GM12878 (cell line): Measurements from ENCODE around the gene TBC1D5. TPM values are rescaled to one million over a fixed set of nuclear protein-coding genes. Genes with fewer than 3 reads are reported as not detected.
A peak's percentile ranks its signal among the peaks of the same experiment; 100 is the strongest.

Source experiments
- ATAC-seq: fragments of 200-7000 bp; cut with Tn5 transposase; 3 replicates; pipeline ENCODE4 v1.9.1; 2020; ENCODE audit warnings: mild to moderate bottlenecking, moderate library complexity
- BruUV-seq: library from RNA; stranded (reverse); fragments of 400-500 nt; replicated peaks from 2 replicates; lab custom pipeline; 2021; lab: Mats Ljungman, UMichigan
- CTCF ChIA-PET: fragments of 300-600 bp; sonication (Branson Sonifier 250); formaldehyde crosslinking; extraction: SDS; loops from one replicate; lab custom pipeline; 2021; ENCODE audit warnings: inconsistent platforms; lab: Yijun Ruan, JAX
- POLR2A ChIA-PET: fragments of 350-600 bp; formaldehyde crosslinking; extraction: SDS; loops from one replicate; lab custom pipeline; 2021; ENCODE audit warnings: inconsistent platforms; lab: Charles Lee
- RAD21 ChIA-PET: fragments of 300-600 bp; sonication (Branson Sonifier 250); formaldehyde crosslinking; loops from one replicate; lab custom pipeline; 2023; ENCODE audit warnings: antibody characterized with exemption; ENCODE audit not compliant: unreplicated experiment; lab: Charles Lee
- SMC1A ChIA-PET: fragments of 300-600 bp; sonication (Branson Sonifier 250); formaldehyde crosslinking; loops from one replicate; lab custom pipeline; 2023; ENCODE audit not compliant: unreplicated experiment, uncharacterized antibody; lab: Charles Lee
- DNase-seq: peaks from one replicate; pipeline ENCODE4 v3.0.0-alpha.2; 2011; ENCODE audit warnings: low read depth, low spot score
- FAIRE-seq: peaks from 3 replicates; lab custom pipeline; 2011; peaks lifted over from hg19 to GRCh38; lab: Jason Lieb, UNC
- H2AFZ ChIP-seq: 2 replicates; pipeline ENCODE4 v1.6.0; 2011; ENCODE audit warnings: low read depth, low read length, control low read depth; ENCODE audit not compliant: control insufficient read depth
- H3K27ac ChIP-seq: 2 replicates; pipeline ENCODE4 v1.5.1; 2011; ENCODE audit warnings: control low read depth; ENCODE audit not compliant: control insufficient read depth, insufficient read depth
- H3K27me3 ChIP-seq, 2 experiments: replicated peaks in 1 of 2; 2 replicates each; pipeline versions ENCODE4 v1.6.0 to v1.6.1; 2011; ENCODE audit warnings: low read length in 1 of 2; ENCODE audit not compliant: control insufficient read depth in 2 of 2, insufficient read depth in 2 of 2
- H3K36me3 ChIP-seq, 2 experiments: 2 replicates each; pipeline ENCODE4 v1.5.1; 2011; ENCODE audit warnings: low read length in 1 of 2; ENCODE audit not compliant: control insufficient read depth in 2 of 2, insufficient read depth in 2 of 2
- H3K4me1 ChIP-seq: 2 replicates; pipeline ENCODE4 v1.6.1; 2011; ENCODE audit warnings: mild to moderate bottlenecking, low read length, moderate library complexity, mixed read lengths; ENCODE audit not compliant: control insufficient read depth, insufficient read depth
- H3K4me2 ChIP-seq: 2 replicates; pipeline ENCODE4 v1.6.0; 2011; ENCODE audit warnings: control low read depth; ENCODE audit not compliant: control insufficient read depth, insufficient read depth
- H3K4me3 ChIP-seq: fragments of 200-600 bp; sonication (generic); 2 replicates; pipeline ENCODE4 v1.5.1; 2016
- H3K79me2 ChIP-seq: 2 replicates; pipeline ENCODE4 v1.6.0; 2011; ENCODE audit warnings: low read length; ENCODE audit not compliant: control insufficient read depth, insufficient read depth
- H3K9ac ChIP-seq: 2 replicates; pipeline ENCODE4 v1.8.0; 2011; ENCODE audit warnings: low read length, control low read depth, mixed read lengths; ENCODE audit not compliant: control insufficient read depth, insufficient read depth
- H3K9me3 ChIP-seq: replicated peaks from 3 replicates; pipeline ENCODE4 v1.5.1; 2011; ENCODE audit warnings: mild to moderate bottlenecking, low read length; ENCODE audit not compliant: control insufficient read depth, insufficient read depth
- H4K20me1 ChIP-seq: 2 replicates; pipeline ENCODE4 v1.6.0; 2011; ENCODE audit not compliant: control insufficient read depth, insufficient read depth
- CBX3 ChIP-seq: fragments of 200-600 bp; sonication (generic); IDR thresholded peaks from 2 replicates; pipeline ENCODE4 v1.6.1; 2016; ENCODE audit warnings: low read depth, borderline replicate concordance
- FOXK2 ChIP-seq: fragments of 450-650 bp; IDR thresholded peaks from 2 replicates; pipeline ENCODE4 v1.6.1; 2017; ENCODE audit warnings: mild to moderate bottlenecking, moderate library complexity
- HDGF ChIP-seq: fragments of 450-650 bp; IDR thresholded peaks from 2 replicates; pipeline ENCODE4 v1.6.1; 2016; ENCODE audit warnings: antibody characterized with exemption
- MEF2A ChIP-seq: IDR thresholded peaks from 2 replicates; pipeline ENCODE4 v1.6.1; 2011; ENCODE audit warnings: low read depth, mild to moderate bottlenecking, low read length, moderate library complexity; ENCODE audit not compliant: insufficient read depth
- NR2C2 ChIP-seq: IDR thresholded peaks from 2 replicates; pipeline ENCODE4 v1.6.1; 2011; ENCODE audit warnings: borderline replicate concordance, low read depth; ENCODE audit not compliant: control insufficient read depth, insufficient read length
- RAD21 ChIP-seq: IDR thresholded peaks from 2 replicates; pipeline ENCODE4 v1.6.1; 2011; ENCODE audit warnings: mild to moderate bottlenecking, low read depth, low read length, moderate library complexity; ENCODE audit not compliant: insufficient read depth
- SMAD1 ChIP-seq: fragments of 450-650 bp; IDR thresholded peaks from 2 replicates; pipeline ENCODE4 v1.6.1; 2018; ENCODE audit warnings: mild to moderate bottlenecking, low read depth; ENCODE audit not compliant: partially characterized antibody
- SMARCA5 ChIP-seq: fragments of 450-650 bp; IDR thresholded peaks from 2 replicates; pipeline ENCODE4 v1.6.1; 2017; ENCODE audit warnings: mild to moderate bottlenecking
- SMC3 ChIP-seq: IDR thresholded peaks from 2 replicates; pipeline ENCODE4 v1.6.1; 2011; ENCODE audit warnings: low read length, improper control_type of control experiment, borderline replicate concordance
- SP1 ChIP-seq: IDR thresholded peaks from one replicate; pipeline ENCODE4 v1.6.1; 2011; ENCODE audit warnings: low read depth, low read length
- ZNF274 ChIP-seq: IDR thresholded peaks from one replicate; pipeline ENCODE4 v1.8.0; 2011; ENCODE audit not compliant: insufficient read length, insufficient read depth
- WGBS: methylation state at CpG from one replicate; pipeline ENCODE4 v1.1.6; 2016; ENCODE audit warnings: low lambda C conversion rate; ENCODE audit not compliant: insufficient replicate concordance, insufficient coverage; ENCODE audit errors: missing lambda C conversion rate; 5-methylcytosine and 5-hydroxymethylcytosine counted together
- in situ Hi-C: fragments of 300-500 bp; cut with MboI; formaldehyde crosslinking; loops from 9 replicates; pipeline ENCODE4 v1.14.3; 2018; ENCODE audit warnings: mixed read lengths
- intact Hi-C: fragments of 100-400 bp; cut with micrococcal nuclease; formaldehyde crosslinking; loops from one replicate; pipeline ENCODE4 v1.14.2; 2022; ENCODE audit not compliant: unreplicated experiment
- polyA plus RNA-seq, 11 experiments: library from polyadenylated mRNA; depleted of rRNA in 4 of 11; unstranded in 6 of 11; stranded (reverse) in 5 of 11; fragments of >200 nt; fragmentation: Nextera tagmentation in 4 of 11; fragmentation: Illumina TruSeq in 1 of 11; extraction: Ambion mirVana in 4 of 11; extraction: Trizol in 1 of 11; gene quantifications; 1 replicate in 1 of 11; 2 replicates in 10 of 11; pipeline versions ENCODE4 v1.2.1 to v1.2.3, GENCODE V29; 2011 to 2016; ENCODE audit warnings: inconsistent platforms in 2 of 11, missing spikeins in 2 of 11, low read depth in 1 of 11
- total RNA-seq, 4 experiments: library from RNA; depleted of rRNA in 3 of 4; stranded (reverse); fragments of >200 nt in 3 of 4; fragmentation: Illumina TruSeq in 1 of 4; extraction: Trizol in 1 of 4; gene quantifications; 2 replicates each; pipeline versions ENCODE4 v1.2.1 to v1.2.3, GENCODE V29; 2013 to 2021
- TF ChIP-seq, protein P1 (sequence below): IDR thresholded peaks from 2 replicates; pipeline ENCODE4 v1.6.1; 2011; ENCODE audit warnings: mild to moderate bottlenecking, low read depth, low read length, moderate library complexity; ENCODE audit not compliant: insufficient replicate concordance
- TF ChIP-seq, protein P2 (sequence below), 3 experiments: IDR thresholded peaks in 2 of 3; conservative IDR thresholded peaks in 1 of 3; 2 replicates each; pipeline ENCODE4 v1.5.1; 2011; ENCODE audit warnings: low read depth in 3 of 3, low read length in 3 of 3, mild to moderate bottlenecking in 3 of 3, control low read depth in 2 of 3, moderate library complexity in 2 of 3, inconsistent platforms in 1 of 3, mixed read lengths in 1 of 3; ENCODE audit not compliant: control insufficient read depth in 2 of 3, insufficient read depth in 1 of 3; ENCODE audit errors: extremely low read depth in 1 of 3

Gene TBC1D5
- total and polyA plus RNA-seq, 10 of the 15 experiments (the other 5 are each of a cell fraction or from before 2014, with no cell fraction given): 5.5 to 61.0 (median 43.8) TPM

DNA sequence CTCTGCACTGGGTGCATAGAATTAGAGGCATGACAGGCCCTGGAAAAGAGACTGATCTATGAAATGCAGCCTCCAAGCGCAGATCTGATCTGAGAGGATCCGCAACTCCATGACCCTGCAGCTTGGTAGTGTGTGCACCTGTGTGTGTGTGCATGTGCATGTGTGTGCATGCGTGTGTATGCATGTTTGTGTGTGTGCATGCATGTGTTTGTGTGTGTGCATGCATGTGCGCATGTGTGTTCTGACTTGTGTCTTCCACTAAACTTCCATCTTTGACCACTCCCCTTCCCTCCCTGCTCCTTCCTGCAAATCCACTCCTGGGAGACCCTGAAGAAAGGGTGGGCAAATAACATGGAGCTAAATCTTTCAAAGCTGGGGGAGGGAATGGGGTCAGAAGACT, 600.7 kb downstream of the TBC1D5 start:
- RAD21 ChIA-PET: interaction anchor here (0.6 to 1.2 kb wide), 2 partner anchors 54 to 112 kb away, joined by 3 read pairs; no protein-coding TSS in a partner anchor
- CTCF ChIA-PET: interaction anchor here (1.5 kb wide), 1 partner anchor 313 kb away, joined by 4 read pairs; no protein-coding TSS in a partner anchor
- H3K79me2 ChIP-seq: no peaks in the 10 kb centered on the region
- TF ChIP-seq, protein P1, sequence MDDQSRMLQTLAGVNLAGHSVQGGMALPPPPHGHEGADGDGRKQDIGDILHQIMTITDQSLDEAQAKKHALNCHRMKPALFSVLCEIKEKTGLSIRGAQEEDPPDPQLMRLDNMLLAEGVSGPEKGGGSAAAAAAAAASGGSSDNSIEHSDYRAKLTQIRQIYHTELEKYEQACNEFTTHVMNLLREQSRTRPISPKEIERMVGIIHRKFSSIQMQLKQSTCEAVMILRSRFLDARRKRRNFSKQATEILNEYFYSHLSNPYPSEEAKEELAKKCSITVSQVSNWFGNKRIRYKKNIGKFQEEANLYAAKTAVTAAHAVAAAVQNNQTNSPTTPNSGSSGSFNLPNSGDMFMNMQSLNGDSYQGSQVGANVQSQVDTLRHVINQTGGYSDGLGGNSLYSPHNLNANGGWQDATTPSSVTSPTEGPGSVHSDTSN: peak; percentile 15
- no peak for TF ChIP-seq SMAD1
- TF ChIP-seq, all 136 proteins: peak for 1
- Histone ChIP-seq H4K20me1 (no peaks in the 10 kb centered on the region), H2AFZ (no peak overlapping the region), H3K4me1 (peaks cover 12% of the 10 kb centered on the region), H3K9ac (no peak overlapping the region), H3K4me3 (no peak overlapping the region), H3K27me3 (no peaks in the 10 kb centered on the region), H3K27ac (no peak overlapping the region), H3K36me3 (no peaks in the 10 kb centered on the region), H3K9me3 (no peaks in the 10 kb centered on the region; the same call in 2 of the 3 replicates), H3K4me2 (no peak overlapping the region)
- in situ Hi-C loops (no loop called here), intact Hi-C loops (loop anchor here (5.0 kb wide), 1 partner anchor 539 kb away; no protein-coding TSS in a partner anchor)
- WGBS: 96% methylated on average over 4 of the region's 4 CpGs
- ChIA-PET SMC1A (interaction anchor here (0.6 to 0.7 kb wide), 2 partner anchors 11 to 54 kb away, joined by 3 read pairs; no protein-coding TSS in a partner anchor), POLR2A (no interaction called here)
- DNase-seq (no peak), FAIRE-seq (no peak), ATAC-seq (no peak)
- BruUV-seq: no TSS peak

DNA sequence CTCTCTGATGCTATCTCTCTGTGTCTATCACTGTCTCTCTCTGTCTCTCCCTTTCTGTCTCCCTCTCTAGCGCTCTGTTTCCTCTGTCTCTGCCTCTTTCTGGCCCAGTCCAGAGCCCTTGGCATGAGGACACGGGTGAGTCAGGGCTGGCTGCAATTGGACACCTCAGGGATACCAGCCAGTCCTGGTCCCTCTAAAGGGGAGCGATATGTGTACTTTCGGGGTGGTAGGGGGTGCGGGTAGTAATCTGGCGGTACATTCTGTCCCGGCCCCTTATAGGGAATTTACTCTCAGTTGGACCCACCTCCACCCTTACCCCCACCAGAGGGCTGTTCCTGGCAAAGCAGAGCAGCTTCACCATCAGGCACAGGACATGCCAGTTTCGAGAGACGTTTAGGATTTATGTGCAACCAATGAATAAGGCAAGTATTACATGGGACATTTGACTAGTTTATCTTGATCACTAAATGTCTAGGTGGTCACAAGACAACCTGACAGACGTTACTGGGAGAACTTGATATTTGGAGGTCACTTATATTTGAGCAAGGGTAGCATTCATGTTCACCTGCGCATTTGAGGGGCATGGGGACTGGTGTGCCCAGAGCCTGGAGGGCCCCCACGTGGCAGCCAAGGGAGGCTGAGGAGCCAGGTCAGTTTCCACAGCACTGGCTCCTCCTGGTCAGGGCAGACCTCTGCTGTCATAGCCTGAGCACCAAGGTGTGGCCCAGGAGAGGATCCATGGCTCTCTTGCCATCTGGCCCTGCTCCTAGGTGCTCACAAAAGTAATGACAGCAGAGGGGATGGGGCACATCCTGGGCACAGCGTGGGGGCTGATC, 601.5 kb downstream of the TBC1D5 start:
- CTCF ChIA-PET: interaction anchor here (1.0 kb wide), 1 partner anchor 538 kb away, joined by 3 read pairs; no protein-coding TSS in a partner anchor
- SMC1A ChIA-PET: interaction anchor here (1.2 kb wide), 1 partner anchor 220 kb away, joined by 3 read pairs; no protein-coding TSS in a partner anchor
- no peaks in the 10 kb centered on the region; the same call in 2 of the 3 replicates for H3K9me3 ChIP-seq
- in situ Hi-C loops: no loop called here
- intact Hi-C loops: loop anchor here (5.0 kb wide), 1 partner anchor 539 kb away; no protein-coding TSS in a partner anchor
- H3K79me2 ChIP-seq: no peaks in the 10 kb centered on the region
- H2AFZ ChIP-seq: no peak overlapping the region
- H3K9ac ChIP-seq: no peak overlapping the region
- H4K20me1 ChIP-seq: no peaks in the 10 kb centered on the region
- no peak overlapping the region for H3K4me2 ChIP-seq
- ATAC-seq (peak; percentile 71), DNase-seq (no peak), FAIRE-seq (no peak)
- 67% methylated on average over 13 of the region's 13 CpGs for WGBS
- no peak overlapping the region for H3K4me3 ChIP-seq
- no peaks in the 10 kb centered on the region for H3K27me3 ChIP-seq
- POLR2A ChIA-PET: no interaction called here
- no peak overlapping the region for H3K27ac ChIP-seq
- peaks cover 12% of the 10 kb centered on the region for H3K4me1 ChIP-seq
- RAD21 ChIA-PET: no interaction called here
- H3K36me3 ChIP-seq: no peaks in the 10 kb centered on the region
- BruUV-seq: no TSS peak
- no peak for TF ChIP-seq SMARCA5
- TF ChIP-seq RAD21: peak; percentile 55
- no peak for TF ChIP-seq CBX3
- TF ChIP-seq, protein P2, sequence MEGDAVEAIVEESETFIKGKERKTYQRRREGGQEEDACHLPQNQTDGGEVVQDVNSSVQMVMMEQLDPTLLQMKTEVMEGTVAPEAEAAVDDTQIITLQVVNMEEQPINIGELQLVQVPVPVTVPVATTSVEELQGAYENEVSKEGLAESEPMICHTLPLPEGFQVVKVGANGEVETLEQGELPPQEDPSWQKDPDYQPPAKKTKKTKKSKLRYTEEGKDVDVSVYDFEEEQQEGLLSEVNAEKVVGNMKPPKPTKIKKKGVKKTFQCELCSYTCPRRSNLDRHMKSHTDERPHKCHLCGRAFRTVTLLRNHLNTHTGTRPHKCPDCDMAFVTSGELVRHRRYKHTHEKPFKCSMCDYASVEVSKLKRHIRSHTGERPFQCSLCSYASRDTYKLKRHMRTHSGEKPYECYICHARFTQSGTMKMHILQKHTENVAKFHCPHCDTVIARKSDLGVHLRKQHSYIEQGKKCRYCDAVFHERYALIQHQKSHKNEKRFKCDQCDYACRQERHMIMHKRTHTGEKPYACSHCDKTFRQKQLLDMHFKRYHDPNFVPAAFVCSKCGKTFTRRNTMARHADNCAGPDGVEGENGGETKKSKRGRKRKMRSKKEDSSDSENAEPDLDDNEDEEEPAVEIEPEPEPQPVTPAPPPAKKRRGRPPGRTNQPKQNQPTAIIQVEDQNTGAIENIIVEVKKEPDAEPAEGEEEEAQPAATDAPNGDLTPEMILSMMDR (IDR thresholded peaks at IDR 0.05 in 2 of 3, conservative IDR thresholded peaks at IDR 0.05 in 1 of 3; ENCODE audit: control insufficient read depth in 2 of 3, extremely low read depth in 1 of 3, insufficient read depth in 1 of 3, low read depth in 3 of 3, low read length in 3 of 3): peak; percentile 20 to 46 (median 45); a peak in 4 of 6 replicates
- TF ChIP-seq SMC3: peak; percentile 46; the same call in 1 of the 2 replicates
- no peak for TF ChIP-seq NR2C2
- TF ChIP-seq ZNF274: no peak
- no peak for TF ChIP-seq HDGF
- TF ChIP-seq SP1: no peak
- no peak for TF ChIP-seq MEF2A
- no peak for TF ChIP-seq FOXK2
